ENCODE data around the gene GBP1.

GRCh38 chr1:89069951-89070350, 4.9 kb upstream of the GBP1 start:
- TF ChIP-seq EZH2 (IDR thresholded peaks at IDR 0.05; ENCODE audit: borderline replicate concordance, low read length) (no peak), CTCF (IDR thresholded peaks at IDR 0.05; ENCODE audit: low read length) (no peak)
